Transverse colon (tissue), 4 donors: ENCODE results near the gene STAM.

Source experiments
- CTCF ChIP-seq, 5 experiments: fragments of 200-600 bp in 3 of 5; fragments of 450-650 bp in 2 of 5; sonication (generic) in 3 of 5; IDR thresholded peaks; 1 replicate in 2 of 5; 2 replicates in 3 of 5; pipeline ENCODE4 v1.5.1; 2016 to 2017; ENCODE audit warnings: antibody characterized with exemption in 5 of 5, inconsistent platforms in 3 of 5, mild to moderate bottlenecking in 2 of 5, moderate library complexity in 1 of 5
- EP300 ChIP-seq: sonication (generic); formaldehyde crosslinking; IDR thresholded peaks from one replicate; pipeline ENCODE4 v1.6.1; 2017; ENCODE audit warnings: antibody characterized with exemption, low read depth
- POLR2AphosphoS5 ChIP-seq, 3 donors: sonication (generic); formaldehyde crosslinking; IDR thresholded peaks; one replicate each; pipeline ENCODE4 v1.6.1; 2016; ENCODE audit warnings: antibody characterized with exemption in 3 of 3

- no peak for TF ChIP-seq POLR2AphosphoS5 (IDR thresholded peaks at IDR 0.05)
- no peak for TF ChIP-seq CTCF (IDR thresholded peaks at IDR 0.05)
- TF ChIP-seq EP300: no peak
Observed at GRCh38 chr10:17669185-17669872, 25.4 kb downstream of the STAM start.
